MCF 10A (cell line): ENCODE measurements around the gene MALSU1. TPM values are rescaled to one million over a fixed set of nuclear protein-coding genes. Genes with fewer than 3 reads are reported as not detected.

Source experiments
- BruUV-seq: library from RNA; stranded (reverse); fragments of 400-500 nt; replicated peaks from 2 replicates; lab custom pipeline; 2021; lab: Mats Ljungman, UMichigan
- CTCF ChIA-PET: fragments of 300-600 bp; sonication (Branson Sonifier 250); formaldehyde crosslinking; extraction: SDS; loops from one replicate; lab custom pipeline; 2021; ENCODE audit warnings: antibody characterized with exemption, inconsistent platforms; lab: Yijun Ruan, JAX
- POLR2A ChIA-PET: fragments of 300-600, 350-650 bp; sonication (Branson Sonifier 250); formaldehyde crosslinking; extraction: SDS; loops from one replicate; lab custom pipeline; 2020; ENCODE audit warnings: antibody characterized with exemption, inconsistent platforms; lab: Yijun Ruan, JAX
- DNase-seq: peaks from one replicate; pipeline ENCODE4 v3.0.0-alpha.2; 2018; ENCODE audit not compliant: unreplicated experiment
- H3K27ac Mint-ChIP-seq: one replicate; pipeline ENCODE4 v1.8.0; 2022; ENCODE audit warnings: mild to moderate bottlenecking, low read depth, mixed read lengths; ENCODE audit not compliant: unreplicated experiment
- H3K27me3 Mint-ChIP-seq: one replicate; pipeline ENCODE4 v1.8.0; 2022; ENCODE audit warnings: mixed read lengths; ENCODE audit not compliant: insufficient read depth, unreplicated experiment
- H3K36me3 Mint-ChIP-seq: one replicate; pipeline ENCODE4 v1.8.0; 2022; ENCODE audit warnings: mild to moderate bottlenecking, moderate library complexity, mixed read lengths; ENCODE audit not compliant: insufficient read depth, unreplicated experiment
- H3K4me1 Mint-ChIP-seq: one replicate; pipeline ENCODE4 v1.8.0; 2022; ENCODE audit warnings: mixed read lengths; ENCODE audit not compliant: insufficient read depth, unreplicated experiment
- H3K4me3 Mint-ChIP-seq: one replicate; pipeline ENCODE4 v1.8.0; 2022; ENCODE audit warnings: mild to moderate bottlenecking, moderate library complexity, mixed read lengths; ENCODE audit not compliant: unreplicated experiment
- H3K9me3 Mint-ChIP-seq: one replicate; pipeline ENCODE4 v1.8.0; 2022; ENCODE audit warnings: mixed read lengths; ENCODE audit not compliant: unreplicated experiment
- intact Hi-C: fragments of 100-400 bp; cut with micrococcal nuclease; formaldehyde crosslinking; loops from 2 replicates; pipeline ENCODE4 v1.14.1; 2022
- total RNA-seq: library from RNA; stranded (reverse); gene quantifications from 2 replicates; pipeline ENCODE4 v1.2.3, GENCODE V29; 2022
- TF ChIP-seq, protein P1 (sequence below): fragments of 200-600 bp; IDR thresholded peaks from one replicate; pipeline ENCODE4 v1.8.0; 2022; ENCODE audit warnings: antibody characterized with exemption, mild to moderate bottlenecking; ENCODE audit not compliant: unreplicated experiment

The MALSU1 gene
- total RNA-seq, 1 experiment from 2014 or later: 64.8 TPM

DNA sequence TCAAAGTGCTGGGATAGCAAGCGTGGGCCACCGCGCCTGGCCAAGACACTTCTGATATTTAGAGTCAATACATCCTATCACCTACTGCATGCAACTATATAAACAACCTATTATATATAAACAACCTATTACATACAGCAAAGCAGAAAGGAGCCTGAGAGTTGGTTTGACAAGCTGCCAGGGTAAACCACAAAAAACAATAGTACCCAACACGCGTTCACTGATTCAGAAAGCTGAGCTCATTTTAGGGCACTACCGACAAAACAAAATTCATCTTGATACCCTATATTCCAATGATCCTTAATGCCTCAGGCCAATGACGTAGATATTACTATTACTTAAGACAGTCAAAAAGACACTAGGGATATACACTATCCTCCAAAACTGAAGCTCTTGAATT, 16.2 kb downstream of the MALSU1 start:
- CTCF ChIA-PET: interaction anchor here (0.7 to 0.9 kb wide), 3 partner anchors 13 to 114 kb away, joined by 3 to 4 read pairs (median 3); no protein-coding TSS in a partner anchor
- BruUV-seq: no TSS peak
- TF ChIP-seq, protein P1, sequence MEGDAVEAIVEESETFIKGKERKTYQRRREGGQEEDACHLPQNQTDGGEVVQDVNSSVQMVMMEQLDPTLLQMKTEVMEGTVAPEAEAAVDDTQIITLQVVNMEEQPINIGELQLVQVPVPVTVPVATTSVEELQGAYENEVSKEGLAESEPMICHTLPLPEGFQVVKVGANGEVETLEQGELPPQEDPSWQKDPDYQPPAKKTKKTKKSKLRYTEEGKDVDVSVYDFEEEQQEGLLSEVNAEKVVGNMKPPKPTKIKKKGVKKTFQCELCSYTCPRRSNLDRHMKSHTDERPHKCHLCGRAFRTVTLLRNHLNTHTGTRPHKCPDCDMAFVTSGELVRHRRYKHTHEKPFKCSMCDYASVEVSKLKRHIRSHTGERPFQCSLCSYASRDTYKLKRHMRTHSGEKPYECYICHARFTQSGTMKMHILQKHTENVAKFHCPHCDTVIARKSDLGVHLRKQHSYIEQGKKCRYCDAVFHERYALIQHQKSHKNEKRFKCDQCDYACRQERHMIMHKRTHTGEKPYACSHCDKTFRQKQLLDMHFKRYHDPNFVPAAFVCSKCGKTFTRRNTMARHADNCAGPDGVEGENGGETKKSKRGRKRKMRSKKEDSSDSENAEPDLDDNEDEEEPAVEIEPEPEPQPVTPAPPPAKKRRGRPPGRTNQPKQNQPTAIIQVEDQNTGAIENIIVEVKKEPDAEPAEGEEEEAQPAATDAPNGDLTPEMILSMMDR: no peak
- peaks cover 6% of the 10 kb centered on the region for H3K4me1 Mint-ChIP-seq
- no peaks in the 10 kb centered on the region for H3K27me3 Mint-ChIP-seq
- intact Hi-C loops: no loop called here
- H3K27ac Mint-ChIP-seq: no peak overlapping the region
- H3K36me3 Mint-ChIP-seq: peaks cover 32% of the 10 kb centered on the region
- H3K9me3 Mint-ChIP-seq: no peaks in the 10 kb centered on the region
- POLR2A ChIA-PET: interaction anchor here (0.8 to 2.5 kb wide), 7 partner anchors 12 to 185 kb away, joined by 3 to 19 read pairs (median 5); partner anchors contain the start of gene MALSU1
- peak; percentile 84 for DNase-seq
- H3K4me3 Mint-ChIP-seq: no peak overlapping the region

DNA sequence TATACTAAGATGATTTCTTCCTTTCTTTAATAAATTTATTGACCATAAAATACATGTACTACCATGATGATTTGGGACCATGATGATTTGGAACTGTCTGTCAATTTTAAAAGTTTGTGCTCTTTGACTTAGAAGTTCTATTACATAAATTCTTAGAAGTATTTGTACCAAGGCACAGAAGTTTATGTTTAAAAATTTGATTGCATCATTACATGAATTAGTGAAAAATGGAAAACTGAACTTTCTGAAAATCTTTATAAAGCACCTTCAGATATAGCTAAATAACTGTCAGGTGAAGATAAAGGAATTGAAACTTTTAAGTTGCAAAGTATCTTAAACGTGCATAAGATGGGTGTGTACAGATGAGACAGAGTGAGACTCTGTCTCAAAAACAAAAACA, 32.0 kb downstream of the MALSU1 start:
- H3K36me3 Mint-ChIP-seq: peaks cover 27% of the 10 kb centered on the region
- H3K4me3 Mint-ChIP-seq: no peak overlapping the region
- H3K4me1 Mint-ChIP-seq: peaks cover 33% of the 10 kb centered on the region
- POLR2A ChIA-PET: no interaction called here
- TF ChIP-seq, protein P1: no peak
- no peak for DNase-seq
- CTCF ChIA-PET: interaction anchor here (0.7 kb wide), 1 partner anchor 13 kb away, joined by 3 read pairs; no protein-coding TSS in a partner anchor
- H3K9me3 Mint-ChIP-seq: no peaks in the 10 kb centered on the region
- intact Hi-C loops: no loop called here
- no TSS peak for BruUV-seq
- H3K27me3 Mint-ChIP-seq: no peaks in the 10 kb centered on the region
- H3K27ac Mint-ChIP-seq: no peak overlapping the region

DNA sequence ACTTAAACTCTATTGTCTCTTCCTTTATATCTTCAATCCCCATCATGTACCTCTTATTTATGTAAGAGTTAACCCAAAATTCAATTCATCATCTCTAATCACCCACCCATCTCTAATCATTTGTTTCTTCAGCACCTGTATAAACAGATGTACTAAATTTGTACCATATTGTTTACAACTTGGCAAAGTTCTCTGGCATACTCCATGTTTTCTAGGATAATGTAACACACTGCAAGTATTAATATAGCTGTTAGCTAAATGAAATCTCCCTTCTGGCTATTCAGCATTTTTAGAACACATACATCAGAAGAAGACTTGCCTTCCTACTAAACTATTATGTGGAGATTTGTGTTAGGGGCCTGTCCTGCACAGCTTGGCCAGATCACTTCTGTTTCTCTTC, 33.1 kb downstream of the MALSU1 start:
- POLR2A ChIA-PET: interaction anchor here (0.9 to 6.6 kb wide), 4 partner anchors 16 to 148 kb away, joined by 3 to 88 read pairs (median 34); partner anchors contain the start of gene MALSU1
- TF ChIP-seq, protein P1: no peak
- H3K36me3 Mint-ChIP-seq: peaks cover 28% of the 10 kb centered on the region
- intact Hi-C loops: no loop called here
- DNase-seq: no peak
- BruUV-seq: no TSS peak
- H3K4me3 Mint-ChIP-seq: no peak overlapping the region
- no peaks in the 10 kb centered on the region for H3K9me3 Mint-ChIP-seq
- H3K27ac Mint-ChIP-seq: no peak overlapping the region
- H3K27me3 Mint-ChIP-seq: no peaks in the 10 kb centered on the region
- CTCF ChIA-PET: interaction anchor here (1.6 kb wide), 1 partner anchor 15 kb away, joined by 4 read pairs; no protein-coding TSS in a partner anchor
- H3K4me1 Mint-ChIP-seq: peaks cover 33% of the 10 kb centered on the region

DNA sequence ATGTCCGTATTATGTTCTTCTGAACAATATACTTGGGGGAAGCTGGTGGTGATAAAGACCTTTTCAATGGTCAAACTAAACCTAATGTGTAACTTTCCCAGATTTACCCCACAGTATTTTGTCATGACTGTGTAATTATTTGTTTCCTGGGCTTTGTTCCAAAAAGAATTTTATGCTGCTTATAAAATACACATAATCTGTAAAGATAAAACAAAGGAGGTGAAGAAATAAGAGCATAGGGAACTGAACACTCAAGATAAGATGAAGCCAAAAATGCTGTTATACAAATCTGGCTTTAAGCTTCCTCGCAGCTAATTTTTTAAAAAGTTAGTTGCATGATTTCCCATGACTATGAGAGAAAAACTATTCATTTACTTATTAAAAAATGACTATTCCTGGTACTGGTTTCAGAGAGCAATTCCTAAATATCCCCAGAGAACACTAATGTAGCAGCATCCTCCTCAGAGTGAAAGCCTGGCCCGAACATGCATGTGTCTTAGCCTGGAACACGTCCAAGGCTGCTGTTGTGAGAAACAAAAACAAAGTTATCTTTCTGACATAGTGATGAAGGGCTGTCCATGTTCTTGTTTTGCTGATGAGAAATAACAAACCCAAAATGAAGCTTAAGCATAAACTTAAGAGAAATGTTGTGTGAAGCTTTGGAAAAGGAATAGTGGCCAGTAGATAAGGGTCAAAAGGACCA, 33.9 kb downstream of the MALSU1 start:
- ChIA-PET CTCF (interaction anchor here (0.7 to 1.6 kb wide), 4 partner anchors 14 to 204 kb away, joined by 3 to 5 read pairs (median 4); no protein-coding TSS in a partner anchor), POLR2A (interaction anchor here (0.8 to 6.6 kb wide), 6 partner anchors 15 to 265 kb away, joined by 3 to 88 read pairs (median 14); partner anchors contain the start of gene MALSU1)
- H3K4me1 Mint-ChIP-seq: peaks cover 33% of the 10 kb centered on the region
- peaks cover 30% of the 10 kb centered on the region for H3K36me3 Mint-ChIP-seq
- H3K4me3 Mint-ChIP-seq: no peak overlapping the region
- no peaks in the 10 kb centered on the region for H3K27me3 Mint-ChIP-seq
- intact Hi-C loops: loop anchor here (1.0 kb wide), 1 partner anchor 24 kb away; no protein-coding TSS in a partner anchor
- H3K9me3 Mint-ChIP-seq: no peaks in the 10 kb centered on the region
- TF ChIP-seq, protein P1: no peak
- no peak for DNase-seq
- H3K27ac Mint-ChIP-seq: peak overlapping the region; percentile 61
- no TSS peak for BruUV-seq
